ENCODE data around the gene NGEF.

- no peak for TF ChIP-seq GRHL2 (CRISPR knock-in tag; IDR thresholded peaks at IDR 0.05; ENCODE audit: insufficient replicate concordance, severe bottlenecking)
- no peak for TF ChIP-seq NR2C2 (CRISPR knock-in tag; IDR thresholded peaks at IDR 0.05)
- no peak for TF ChIP-seq CBFB (CRISPR knock-in tag; IDR thresholded peaks at IDR 0.05; ENCODE audit: low read depth)
- TF ChIP-seq CTCF (IDR thresholded peaks at IDR 0.05): no peak
These were observed 137.6 kb downstream of the NGEF start for GRCh38 chr2:232875256-232876121.
